GM23248 (cell line): ENCODE data around the gene CFAP65. TPM values are rescaled to one million over a fixed set of nuclear protein-coding genes. Genes with fewer than 3 reads are reported as not detected.

ENCODE experiments used
- DNase-seq: peaks from one replicate; pipeline ENCODE4 v3.0.0-alpha.2; 2015
- H2AFZ ChIP-seq: fragments of 200-600 bp; sonication (generic); 2 replicates; pipeline ENCODE4 v1.6.1; 2016; ENCODE audit warnings: antibody characterized with exemption
- H3F3A ChIP-seq: fragments of 200-600 bp; sonication (generic); 2 replicates; pipeline ENCODE4 v1.6.1; 2016; ENCODE audit warnings: mild to moderate bottlenecking, antibody characterized with exemption, mixed run types; ENCODE audit not compliant: insufficient read depth
- H3K27ac ChIP-seq: fragments of 200-600 bp; sonication (generic); 2 replicates; pipeline ENCODE4 v1.5.1; 2016; ENCODE audit warnings: mild to moderate bottlenecking
- H3K27me3 ChIP-seq: fragments of 200-600 bp; sonication (generic); replicated peaks from 2 replicates; pipeline ENCODE4 v1.6.1; 2016; ENCODE audit warnings: mild to moderate bottlenecking; ENCODE audit not compliant: insufficient read depth
- H3K36me3 ChIP-seq: fragments of 200-600 bp; sonication (generic); 2 replicates; pipeline ENCODE4 v1.6.1; 2016; ENCODE audit warnings: low read depth, mild to moderate bottlenecking
- H3K4me1 ChIP-seq: fragments of 200-600 bp; sonication (generic); 2 replicates; pipeline ENCODE4 v1.6.1; 2016; ENCODE audit warnings: mild to moderate bottlenecking; ENCODE audit not compliant: insufficient read depth
- H3K4me2 ChIP-seq: fragments of 200-600 bp; sonication (generic); one replicate; pipeline ENCODE4 v1.6.1; 2016; ENCODE audit warnings: mild to moderate bottlenecking; ENCODE audit not compliant: unreplicated experiment
- H3K4me3 ChIP-seq: fragments of 200-600 bp; sonication (generic); 2 replicates; pipeline ENCODE4 v1.5.1; 2016; ENCODE audit warnings: mild to moderate bottlenecking
- H3K79me2 ChIP-seq: fragments of 200-600 bp; sonication (generic); 2 replicates; pipeline ENCODE4 v1.6.1; 2016; ENCODE audit warnings: mild to moderate bottlenecking; ENCODE audit not compliant: insufficient read depth
- H3K9ac ChIP-seq: fragments of 200-600 bp; sonication (generic); 2 replicates; pipeline ENCODE4 v1.6.1; 2016; ENCODE audit warnings: mild to moderate bottlenecking
- H3K9me2 ChIP-seq: fragments of 200-600 bp; sonication (generic); 2 replicates; pipeline ENCODE4 v1.6.1; 2016; ENCODE audit warnings: mixed run types, mild to moderate bottlenecking, moderate library complexity; ENCODE audit not compliant: insufficient read depth
- H3K9me3 ChIP-seq: fragments of 200-600 bp; sonication (generic); one replicate; pipeline ENCODE4 v1.6.1; 2017; ENCODE audit warnings: low read depth
- H4K20me1 ChIP-seq: fragments of 200-600 bp; sonication (generic); 2 replicates; pipeline ENCODE4 v1.6.0; 2016; ENCODE audit not compliant: insufficient read depth
- EZH2 ChIP-seq: fragments of 200-600 bp; sonication (generic); IDR thresholded peaks from 2 replicates; pipeline ENCODE4 v1.6.1; 2018; ENCODE audit warnings: antibody characterized with exemption, mild to moderate bottlenecking; ENCODE audit not compliant: insufficient read depth, poor library complexity, severe bottlenecking
- EZH2phosphoT487 ChIP-seq: fragments of 200-600 bp; sonication (generic); IDR thresholded peaks from 2 replicates; pipeline ENCODE4 v1.6.1; 2018; ENCODE audit warnings: antibody characterized with exemption, moderate library complexity, mild to moderate bottlenecking, low read depth; ENCODE audit not compliant: insufficient read depth
- WGBS, 2 experiments: methylation state at CpG; one replicate each; pipeline ENCODE4 v1.1.6; 2015 to 2017; ENCODE audit warnings: low lambda C conversion rate in 2 of 2, low coverage in 1 of 2; ENCODE audit errors: missing lambda C conversion rate in 2 of 2; 5-methylcytosine and 5-hydroxymethylcytosine counted together
- in situ Hi-C: fragments of 300-500 bp; cut with MboI; formaldehyde crosslinking; loops from 2 replicates; pipeline ENCODE4 v1.15.0; 2020
- microRNA counts: library from miRNA; unstranded; fragments of <30 nt; microRNA quantifications from one replicate; lab custom pipeline; 2016
- microRNA-seq: library from miRNA; unstranded; fragments of <30 nt; microRNA quantifications from one replicate; pipeline ENCODE4, GENCODE V29; 2016; ENCODE audit warnings: borderline number of aligned reads
- polyA plus RNA-seq: library from polyadenylated mRNA; unstranded; fragments of >200 nt; fragmentation: Nextera tagmentation; extraction: Ambion mirVana; gene quantifications from 2 replicates; pipeline ENCODE4 v1.2.1, GENCODE V29; 2016
- small RNA-seq: library from RNA; depleted of rRNA; stranded (forward); fragments of <200 nt; gene quantifications from one replicate; pipeline ENCODE3, GENCODE V24; 2014; ENCODE audit warnings: low read depth, low replicate concordance
- total RNA-seq: library from RNA; depleted of rRNA; stranded (reverse); fragments of >200 nt; shearing (Covaris generic); gene quantifications from 2 replicates; pipeline ENCODE4 v1.2.3, GENCODE V29; 2014; rRNA removed

The CFAP65 gene
- total and polyA plus RNA-seq, 2 experiments from 2014 or later, result 0.08 TPM; not detected in 1

- Histone ChIP-seq H4K20me1 (no peaks in the 10 kb centered on the region), H3K9me3 (no peaks in the 10 kb centered on the region), H3K27ac (no peak overlapping the region), H3K9me2 (no peaks in the 10 kb centered on the region), H2AFZ (no peak overlapping the region), H3K4me1 (no peaks in the 10 kb centered on the region), H3K27me3 (peaks cover 34% of the 10 kb centered on the region), H3K36me3 (no peaks in the 10 kb centered on the region), H3K4me2 (no peak overlapping the region), H3K79me2 (no peaks in the 10 kb centered on the region), H3K4me3 (no peak overlapping the region), H3K9ac (no peak overlapping the region), H3F3A (no peaks in the 10 kb centered on the region)
- in situ Hi-C loops, result no loop called here
- DNase-seq, result no peak
- no peak for TF ChIP-seq EZH2
- no peak for TF ChIP-seq EZH2phosphoT487
- WGBS, 2 experiments, result 55 to 70% methylated on average over 13 to 18 of the region's 18 CpGs
Measured at GRCh38 chr2:218953366-218953954, 87.9 kb downstream of the CFAP65 start.

MicroRNAs within 50 kb of the gene (microRNA counts, 767-probe panel; counts per million panel counts)
- 447 counts per million, percentile 86 among the panel's probes with 10 or more counts for microRNA hsa-miR-3131 (lab: Ali Mortazavi, UCI)
- microRNA hsa-miR-375 (lab: Ali Mortazavi, UCI), result 447 counts per million, percentile 86 among the panel's probes with 10 or more counts

Small RNA genes lying within 50 kb of the gene (microRNA-seq; reads per million reads assigned to microRNA genes)
- gene MIR3131, result not detected
- gene MIR375, result 14.3 reads per million, percentile 22 among the genes with 10 or more reads in this experiment

Small RNA genes lying within 50 kb of the gene (small RNA-seq; reads per million reads assigned to genes)
- gene MIR3131, result not detected
- not detected for gene MIR375

Other genes with a start within 250 kb of the CFAP65 start
- gene PRKAG3, start 209.7 kb downstream of the CFAP65 start, total RNA-seq, result not detected in 2 replicates
- gene PRKAG3, start 209.7 kb downstream of the CFAP65 start, polyA plus RNA-seq, result not detected in 2 replicates
- gene WNT6, start 181.7 kb downstream of the CFAP65 start, total RNA-seq, result not detected in 2 replicates
- gene WNT6, start 181.7 kb downstream of the CFAP65 start, polyA plus RNA-seq, result not detected in 2 replicates
- not detected in 2 replicates for gene WNT10A, start 160.7 kb downstream of the CFAP65 start, total RNA-seq
- gene WNT10A, start 160.7 kb downstream of the CFAP65 start, polyA plus RNA-seq, result not detected in 2 replicates
- gene CDK5R2, start 81.8 kb downstream of the CFAP65 start, total RNA-seq, result not detected in 2 replicates
- not detected in 2 replicates for gene CDK5R2, start 81.8 kb downstream of the CFAP65 start, polyA plus RNA-seq
- gene FEV, start 56.3 kb downstream of the CFAP65 start, total RNA-seq, result not detected in 2 replicates
- gene FEV, start 56.3 kb downstream of the CFAP65 start, polyA plus RNA-seq, result not detected in 2 replicates
- not detected in 2 replicates for gene CRYBA2, start 48.1 kb downstream of the CFAP65 start, total RNA-seq
- not detected in 2 replicates for gene CRYBA2, start 48.1 kb downstream of the CFAP65 start, polyA plus RNA-seq
- gene IHH, start 19.4 kb upstream of the CFAP65 start, total RNA-seq, result not detected in 2 replicates
- not detected in 2 replicates for gene IHH, start 19.4 kb upstream of the CFAP65 start, polyA plus RNA-seq
- 8.3 and 16.1 TPM in 2 replicates for gene NHEJ1, start 119.3 kb upstream of the CFAP65 start, total RNA-seq
- 8.3 and 10.5 TPM in 2 replicates for gene NHEJ1, start 119.3 kb upstream of the CFAP65 start, polyA plus RNA-seq
- gene SLC23A3, start 128.5 kb upstream of the CFAP65 start, total RNA-seq, result 0.13 and 1.2 TPM in 2 replicates
- gene SLC23A3, start 128.5 kb upstream of the CFAP65 start, polyA plus RNA-seq, result 0.24 and 0.58 TPM in 2 replicates
- 34.5 and 35.2 TPM in 2 replicates for gene CNPPD1, start 135.4 kb upstream of the CFAP65 start, total RNA-seq
- 43.8 and 43.9 TPM in 2 replicates for gene CNPPD1, start 135.4 kb upstream of the CFAP65 start, polyA plus RNA-seq
- 98.9 and 120 TPM in 2 replicates for gene RETREG2, start 136.8 kb upstream of the CFAP65 start, total RNA-seq
- 20.7 and 21.5 TPM in 2 replicates for gene RETREG2, start 136.8 kb upstream of the CFAP65 start, polyA plus RNA-seq
- gene ZFAND2B, start 165.3 kb upstream of the CFAP65 start, total RNA-seq, result 39.3 and 42.4 TPM in 2 replicates
- 36.0 and 38.9 TPM in 2 replicates for gene ZFAND2B, start 165.3 kb upstream of the CFAP65 start, polyA plus RNA-seq
- gene ABCB6, start 177.4 kb upstream of the CFAP65 start, total RNA-seq, result 25.3 and 35.7 TPM in 2 replicates
- 21.8 TPM in 2 replicates for gene ABCB6, start 177.4 kb upstream of the CFAP65 start, polyA plus RNA-seq
- 84.4 and 97.3 TPM in 2 replicates for gene ATG9A, start 188.1 kb upstream of the CFAP65 start, total RNA-seq
- gene ATG9A, start 188.1 kb upstream of the CFAP65 start, polyA plus RNA-seq, result 68.5 and 72.6 TPM in 2 replicates
- gene ANKZF1, start 188.3 kb upstream of the CFAP65 start, total RNA-seq, result 27.8 and 32.6 TPM in 2 replicates
- gene ANKZF1, start 188.3 kb upstream of the CFAP65 start, polyA plus RNA-seq, result 26.8 and 31.5 TPM in 2 replicates
- gene GLB1L, start 203.9 kb upstream of the CFAP65 start, total RNA-seq, result 13.4 and 13.5 TPM in 2 replicates
- gene GLB1L, start 203.9 kb upstream of the CFAP65 start, polyA plus RNA-seq, result 3.4 and 3.8 TPM in 2 replicates
- gene STK16, start 204.0 kb upstream of the CFAP65 start, total RNA-seq, result 15.3 and 16.0 TPM in 2 replicates
- 5.3 and 7.2 TPM in 2 replicates for gene STK16, start 204.0 kb upstream of the CFAP65 start, polyA plus RNA-seq
- not detected in 2 replicates for gene TUBA4B, start 211.7 kb upstream of the CFAP65 start, total RNA-seq
- gene TUBA4B, start 211.7 kb upstream of the CFAP65 start, polyA plus RNA-seq, result not detected in 2 replicates
- gene TUBA4A, start 212.4 kb upstream of the CFAP65 start, total RNA-seq, result 14.3 and 27.1 TPM in 2 replicates
- gene TUBA4A, start 212.4 kb upstream of the CFAP65 start, polyA plus RNA-seq, result 14.5 and 15.5 TPM in 2 replicates
- 50.5 and 53.7 TPM in 2 replicates for gene DNAJB2, start 237.8 kb upstream of the CFAP65 start, total RNA-seq
- gene DNAJB2, start 237.8 kb upstream of the CFAP65 start, polyA plus RNA-seq, result 11.1 and 12.6 TPM in 2 replicates